GM12874 (cell line): Measurements from ENCODE around the gene PCDHGC4.

Experiments
- TF ChIP-seq, protein P1 (sequence below): IDR thresholded peaks from 2 replicates; pipeline ENCODE4 v1.5.1; 2011; ENCODE audit warnings: low read depth, mild to moderate bottlenecking, control low read depth, low read length, moderate library complexity; ENCODE audit not compliant: insufficient read depth

Gene PCDHGC4

DNA sequence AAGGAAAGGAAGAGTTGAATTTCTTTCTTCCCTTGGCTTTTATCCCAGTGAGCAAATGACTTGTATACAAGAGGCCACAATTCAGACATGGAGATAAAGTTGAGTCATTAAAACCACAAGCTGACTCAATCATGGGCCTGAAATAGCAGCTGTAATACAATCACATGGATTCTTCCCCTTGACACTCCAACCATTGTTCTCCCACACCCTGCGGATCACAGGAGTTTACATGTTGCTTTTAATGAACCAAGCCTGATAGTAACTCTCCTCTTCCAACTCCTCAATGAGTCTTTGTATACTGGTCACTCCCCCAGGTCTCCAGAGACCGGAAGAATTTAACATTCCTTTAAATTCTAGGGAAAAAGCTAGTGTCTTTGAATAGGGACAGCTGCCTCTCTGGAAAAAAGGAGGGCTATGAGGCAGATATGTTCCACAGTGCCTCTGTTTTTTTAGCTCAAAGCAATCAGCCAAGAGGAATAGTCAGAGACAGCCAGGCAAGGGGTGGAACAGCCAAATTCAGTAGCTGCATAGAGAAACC, 36.5 kb downstream of the PCDHGC4 start:
- TF ChIP-seq, protein P1, sequence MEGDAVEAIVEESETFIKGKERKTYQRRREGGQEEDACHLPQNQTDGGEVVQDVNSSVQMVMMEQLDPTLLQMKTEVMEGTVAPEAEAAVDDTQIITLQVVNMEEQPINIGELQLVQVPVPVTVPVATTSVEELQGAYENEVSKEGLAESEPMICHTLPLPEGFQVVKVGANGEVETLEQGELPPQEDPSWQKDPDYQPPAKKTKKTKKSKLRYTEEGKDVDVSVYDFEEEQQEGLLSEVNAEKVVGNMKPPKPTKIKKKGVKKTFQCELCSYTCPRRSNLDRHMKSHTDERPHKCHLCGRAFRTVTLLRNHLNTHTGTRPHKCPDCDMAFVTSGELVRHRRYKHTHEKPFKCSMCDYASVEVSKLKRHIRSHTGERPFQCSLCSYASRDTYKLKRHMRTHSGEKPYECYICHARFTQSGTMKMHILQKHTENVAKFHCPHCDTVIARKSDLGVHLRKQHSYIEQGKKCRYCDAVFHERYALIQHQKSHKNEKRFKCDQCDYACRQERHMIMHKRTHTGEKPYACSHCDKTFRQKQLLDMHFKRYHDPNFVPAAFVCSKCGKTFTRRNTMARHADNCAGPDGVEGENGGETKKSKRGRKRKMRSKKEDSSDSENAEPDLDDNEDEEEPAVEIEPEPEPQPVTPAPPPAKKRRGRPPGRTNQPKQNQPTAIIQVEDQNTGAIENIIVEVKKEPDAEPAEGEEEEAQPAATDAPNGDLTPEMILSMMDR, result no peak

DNA sequence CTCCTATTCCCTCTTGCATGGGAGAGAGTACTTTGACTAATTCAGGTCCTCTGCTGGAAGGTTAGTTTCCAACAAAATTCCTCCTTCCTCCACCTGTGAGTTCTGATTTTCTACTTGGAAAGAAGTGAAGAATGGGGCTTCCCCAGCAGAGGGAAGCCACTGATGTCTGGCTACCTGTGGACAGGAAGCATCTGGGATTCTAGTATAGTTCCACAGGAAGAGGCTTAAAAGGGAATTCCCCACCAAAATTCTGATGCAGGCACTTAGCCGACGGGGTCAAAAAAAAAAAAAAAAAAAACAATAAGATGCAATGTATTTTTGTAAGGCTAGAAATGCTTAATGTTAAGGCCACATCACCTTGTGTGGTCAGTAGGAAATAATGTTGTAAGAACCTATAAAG, 37.5 kb downstream of the PCDHGC4 start:
- TF ChIP-seq, protein P1, result no peak

DNA sequence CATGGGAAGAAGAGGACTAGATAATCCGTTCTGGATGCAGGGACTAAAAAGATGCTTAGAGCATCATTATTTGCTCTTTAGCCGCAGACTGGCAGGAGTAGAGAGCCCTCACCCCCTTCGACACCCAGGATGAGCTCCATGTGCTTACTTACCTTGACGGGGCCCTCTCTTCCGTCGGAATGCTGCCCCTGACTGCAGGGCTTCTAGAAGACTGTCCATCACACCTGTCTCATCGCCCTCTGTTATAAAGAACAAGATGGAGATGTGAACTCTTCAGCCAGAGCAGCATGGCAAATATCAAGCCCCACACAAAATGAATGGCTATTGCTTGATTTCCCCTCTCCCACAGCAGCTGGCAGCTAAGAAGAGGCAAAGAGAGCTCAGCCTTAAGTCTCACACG, 39.2 kb downstream of the PCDHGC4 start:
- TF ChIP-seq, protein P1, result no peak

DNA sequence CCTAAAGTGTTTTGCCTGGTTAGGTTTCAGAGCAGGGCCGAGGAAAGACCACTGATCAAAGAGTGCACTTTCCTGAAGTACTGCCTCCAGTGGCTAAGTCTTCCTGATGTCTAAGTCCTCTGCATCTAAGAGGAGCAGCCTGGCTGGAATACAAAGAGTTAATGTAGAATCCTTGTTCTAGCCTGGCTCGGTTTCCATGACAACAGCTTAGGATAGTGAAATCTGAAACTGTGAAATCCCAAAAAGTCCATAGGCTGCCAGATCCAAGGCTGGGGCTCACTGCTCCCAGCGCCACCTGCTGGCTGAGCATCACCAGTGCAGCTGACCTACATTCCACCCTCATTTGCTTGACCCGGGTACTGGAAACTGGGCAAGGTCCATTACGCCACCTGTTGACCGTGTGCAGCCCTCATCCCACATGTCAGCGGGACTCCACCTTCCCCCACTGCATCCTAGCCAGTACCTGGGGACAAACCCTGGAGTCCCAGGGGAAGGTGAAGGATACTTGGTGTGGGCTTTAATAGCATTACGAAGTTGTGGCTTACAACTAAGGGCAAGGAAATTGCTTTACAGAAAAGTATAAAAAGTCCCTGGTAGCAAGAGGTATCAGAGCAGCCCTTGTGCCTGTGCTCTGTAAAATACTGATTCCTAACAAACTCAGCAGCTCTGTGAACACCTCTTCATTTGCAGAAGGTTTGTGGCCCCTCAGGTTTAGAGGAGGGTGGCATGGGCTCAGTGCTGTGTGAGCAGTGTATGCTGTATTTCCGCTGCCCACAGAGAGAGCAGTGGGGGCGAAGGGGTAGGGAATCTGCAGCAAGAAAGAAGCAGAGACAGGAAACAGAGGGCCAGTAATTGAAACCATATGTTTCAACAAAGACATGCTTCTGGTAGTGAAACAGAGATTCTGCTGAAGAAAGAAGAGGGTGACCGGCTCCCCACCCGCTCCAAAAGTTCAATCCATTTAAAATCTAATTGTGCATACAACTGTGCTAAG, 40.1 kb downstream of the PCDHGC4 start:
- TF ChIP-seq, protein P1, result peak; percentile 98

DNA sequence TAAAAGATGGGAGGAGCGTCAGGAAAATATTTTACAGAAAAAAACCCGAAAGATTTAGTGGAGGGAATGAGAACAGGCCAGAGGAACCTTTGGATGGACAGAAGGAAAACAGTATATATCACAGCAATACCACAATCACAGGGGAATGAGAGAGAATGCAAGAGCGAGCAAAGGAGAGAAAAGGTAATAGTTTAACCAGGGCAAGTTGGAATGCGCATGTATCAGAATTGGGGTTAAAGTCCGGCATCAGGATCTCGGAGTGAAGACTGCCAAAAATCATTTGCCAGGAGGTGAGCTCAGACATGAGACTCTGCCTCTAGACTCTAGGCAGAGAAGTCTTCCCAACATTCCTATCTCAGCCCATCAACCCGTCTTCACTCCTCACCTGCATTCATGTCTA, 40.8 kb downstream of the PCDHGC4 start:
- TF ChIP-seq, protein P1, result no peak

DNA sequence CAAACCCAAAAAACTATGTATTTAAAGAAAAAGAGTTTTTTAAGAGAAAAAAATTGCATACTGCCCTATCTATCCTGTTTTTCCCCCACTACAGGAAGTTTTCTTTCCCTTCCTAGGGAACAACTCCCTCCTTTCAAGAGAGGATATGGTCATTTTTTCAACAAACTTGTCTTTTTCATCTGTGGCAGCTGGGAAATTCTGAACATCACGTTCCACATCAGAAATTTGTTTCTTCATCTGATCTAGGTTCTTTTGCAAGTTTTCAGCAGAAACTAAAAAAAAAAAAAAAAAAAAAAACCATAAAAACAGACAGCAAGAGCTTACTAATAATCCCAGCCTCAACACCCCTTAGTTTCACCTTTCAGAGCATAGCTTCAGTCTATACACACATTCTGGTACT, 42.6 kb downstream of the PCDHGC4 start:
- TF ChIP-seq, protein P1, result no peak

DNA sequence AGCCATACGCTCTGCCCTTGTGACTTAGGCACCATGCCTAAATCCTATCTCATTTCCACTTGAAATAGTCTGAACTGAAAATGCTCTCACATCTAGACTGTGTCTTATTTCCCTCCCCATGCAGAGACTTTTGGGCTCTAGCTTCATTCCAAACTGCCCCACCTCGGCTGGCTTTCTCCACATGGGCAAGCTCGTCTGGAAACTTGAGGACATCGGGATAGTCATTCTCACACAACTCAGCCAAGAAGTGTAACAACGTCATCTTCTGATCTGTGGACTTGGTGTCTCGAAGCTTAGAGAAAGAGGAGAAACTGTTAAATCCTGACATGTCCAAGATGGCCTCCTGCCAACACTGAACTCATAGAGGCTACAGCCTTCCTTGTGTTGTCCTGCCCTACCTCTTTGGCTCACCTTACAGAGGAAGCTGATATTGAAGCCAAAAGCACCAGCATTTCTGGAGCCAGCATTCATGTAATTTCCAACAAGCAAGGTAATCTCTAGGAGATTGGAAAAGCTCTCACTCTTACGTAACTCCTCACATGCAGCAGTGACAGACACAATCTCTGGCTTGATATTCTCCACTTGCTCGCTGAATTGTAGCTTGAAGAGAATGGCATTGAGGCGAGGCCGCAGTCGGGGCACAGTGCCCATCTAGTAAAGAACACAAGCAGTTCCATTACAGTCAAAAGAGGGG, 43.6 kb downstream of the PCDHGC4 start:
- TF ChIP-seq, protein P1, result no peak
